ENCODE data around the gene KCTD10. TPM values are rescaled to one million over a fixed set of nuclear protein-coding genes. Genes with fewer than 3 reads are reported as not detected.

Gene KCTD10
- polyA plus RNA-seq, 2 of the 4 experiments (the other 2 are of a cell fraction), result 43.5 to 50.4 TPM

DNA sequence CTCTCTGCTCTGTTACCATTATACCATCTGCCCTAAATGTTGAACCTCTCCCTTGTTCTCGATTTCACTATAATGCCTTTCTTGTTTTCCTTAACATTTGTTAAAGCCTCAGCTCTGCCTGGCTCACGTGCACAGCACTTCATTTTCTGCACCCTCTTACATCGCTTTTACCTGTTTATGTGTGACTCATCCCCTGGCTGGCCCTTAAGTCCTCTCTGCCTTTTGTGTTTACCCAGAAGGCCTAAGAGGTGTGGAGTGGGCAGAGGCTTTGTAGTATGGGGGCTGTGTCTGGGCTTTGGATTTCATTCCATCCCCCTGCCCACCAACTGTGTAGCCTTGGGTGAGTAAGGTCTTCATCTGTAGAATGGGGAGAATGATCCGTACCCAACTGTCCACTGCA is 36.9 kb upstream of the KCTD10 start:
- Histone ChIP-seq H3K4me2 (no peak overlapping the region), H3K4me3 (no peak overlapping the region), H3K27ac (no peak overlapping the region), H3K9me3 (no peaks in the 10 kb centered on the region), H3K4me1 (no peaks in the 10 kb centered on the region)
- ChIA-PET POLR2A (no interaction called here), CTCF (interaction anchor here (4.1 kb wide), 1 partner anchor 261 kb away, joined by 20 read pairs; no protein-coding TSS in a partner anchor)
- no peak for FAIRE-seq
- no peak for ATAC-seq
- DNase-seq (ENCODE audit: low read depth in 1 of 2, low spot score in 1 of 2), result no peak
- 88% methylated on average over 4 of the region's 4 CpGs for WGBS (ENCODE audit: missing lambda C conversion rate)
- TF ChIP-seq RCOR1 (IDR thresholded peaks at IDR 0.05; ENCODE audit: low read depth, low read length), result no peak
- TF ChIP-seq, protein P1, sequence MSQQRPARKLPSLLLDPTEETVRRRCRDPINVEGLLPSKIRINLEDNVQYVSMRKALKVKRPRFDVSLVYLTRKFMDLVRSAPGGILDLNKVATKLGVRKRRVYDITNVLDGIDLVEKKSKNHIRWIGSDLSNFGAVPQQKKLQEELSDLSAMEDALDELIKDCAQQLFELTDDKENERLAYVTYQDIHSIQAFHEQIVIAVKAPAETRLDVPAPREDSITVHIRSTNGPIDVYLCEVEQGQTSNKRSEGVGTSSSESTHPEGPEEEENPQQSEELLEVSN (IDR thresholded peaks at IDR 0.05; ENCODE audit: borderline replicate concordance, low read depth), result no peak
- TF ChIP-seq NFE2L2 (conservative IDR thresholded peaks at IDR 0.05; ENCODE audit: low read length), result no peak
- TF ChIP-seq KDM1A (IDR thresholded peaks at IDR 0.05; ENCODE audit: low read depth), result no peak
- TF ChIP-seq HEYL (CRISPR knock-in tag; IDR thresholded peaks at IDR 0.05), result no peak
- TF ChIP-seq BHLHE40 (IDR thresholded peaks at IDR 0.05; ENCODE audit: low read depth, low read length), result no peak
- TF ChIP-seq, protein P2, sequence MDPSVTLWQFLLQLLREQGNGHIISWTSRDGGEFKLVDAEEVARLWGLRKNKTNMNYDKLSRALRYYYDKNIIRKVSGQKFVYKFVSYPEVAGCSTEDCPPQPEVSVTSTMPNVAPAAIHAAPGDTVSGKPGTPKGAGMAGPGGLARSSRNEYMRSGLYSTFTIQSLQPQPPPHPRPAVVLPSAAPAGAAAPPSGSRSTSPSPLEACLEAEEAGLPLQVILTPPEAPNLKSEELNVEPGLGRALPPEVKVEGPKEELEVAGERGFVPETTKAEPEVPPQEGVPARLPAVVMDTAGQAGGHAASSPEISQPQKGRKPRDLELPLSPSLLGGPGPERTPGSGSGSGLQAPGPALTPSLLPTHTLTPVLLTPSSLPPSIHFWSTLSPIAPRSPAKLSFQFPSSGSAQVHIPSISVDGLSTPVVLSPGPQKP (IDR thresholded peaks at IDR 0.05; ENCODE audit: low read depth, low read length), result no peak
- no peak for TF ChIP-seq FOSL2 (IDR thresholded peaks at IDR 0.05)
- no peak for TF ChIP-seq FOSL2 (CRISPR knock-in tag; IDR thresholded peaks at IDR 0.05)
- TF ChIP-seq RAD21 (conservative IDR thresholded peaks at IDR 0.05 in 1 of 2, IDR thresholded peaks at IDR 0.05 in 1 of 2), result no peak
- TF ChIP-seq, protein P3, sequence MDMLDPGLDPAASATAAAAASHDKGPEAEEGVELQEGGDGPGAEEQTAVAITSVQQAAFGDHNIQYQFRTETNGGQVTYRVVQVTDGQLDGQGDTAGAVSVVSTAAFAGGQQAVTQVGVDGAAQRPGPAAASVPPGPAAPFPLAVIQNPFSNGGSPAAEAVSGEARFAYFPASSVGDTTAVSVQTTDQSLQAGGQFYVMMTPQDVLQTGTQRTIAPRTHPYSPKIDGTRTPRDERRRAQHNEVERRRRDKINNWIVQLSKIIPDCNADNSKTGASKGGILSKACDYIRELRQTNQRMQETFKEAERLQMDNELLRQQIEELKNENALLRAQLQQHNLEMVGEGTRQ (IDR thresholded peaks at IDR 0.05), result no peak
- TF ChIP-seq RNF2 (IDR thresholded peaks at IDR 0.05; ENCODE audit: borderline replicate concordance, low read depth), result no peak
- no peak for TF ChIP-seq MAFK (IDR thresholded peaks at IDR 0.05; ENCODE audit: partially characterized antibody)
- no peak for TF ChIP-seq EHMT2 (IDR thresholded peaks at IDR 0.05; ENCODE audit: low read depth)

DNA sequence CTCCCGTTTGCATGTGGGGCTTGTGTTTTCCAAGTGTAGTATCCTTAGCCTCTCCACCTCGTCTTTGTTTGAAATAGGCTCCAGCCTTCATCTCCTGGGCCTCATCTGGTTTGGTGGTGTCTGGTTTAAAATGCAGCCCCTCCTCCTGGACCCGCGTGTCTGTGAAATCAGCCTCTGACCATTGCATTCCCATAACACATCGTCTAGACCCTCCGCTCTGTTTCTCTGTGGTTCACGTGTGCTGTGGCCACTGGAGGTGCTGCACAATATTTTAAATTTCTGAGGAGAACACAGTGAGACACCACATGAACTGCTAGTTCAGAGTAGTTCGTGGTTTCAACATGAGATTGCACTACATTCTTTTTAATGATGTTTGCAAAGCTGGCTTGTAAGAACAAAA is 36.0 kb upstream of the KCTD10 start:
- WGBS (ENCODE audit: missing lambda C conversion rate), result 84% methylated on average over 8 of the region's 8 CpGs
- POLR2A ChIA-PET, result no interaction called here

DNA sequence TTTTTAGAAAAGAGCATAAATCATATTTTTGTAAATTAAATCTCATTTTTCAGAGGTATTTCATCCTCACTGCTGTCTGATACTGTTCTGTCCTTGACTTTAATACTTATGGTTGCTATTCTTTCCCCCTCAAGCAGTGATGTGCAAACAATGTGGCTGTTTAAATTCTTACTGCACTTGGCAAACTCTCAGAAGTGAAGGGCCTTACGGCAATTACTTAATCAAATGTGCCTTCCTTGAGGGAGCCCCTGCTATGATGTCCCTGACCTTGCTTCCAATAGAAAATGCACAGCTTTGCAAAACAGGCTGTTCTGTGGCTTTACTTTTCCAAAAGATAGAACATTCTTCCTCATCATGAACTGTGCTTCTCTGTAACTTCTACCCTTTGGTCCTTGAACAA is 35.5 kb upstream of the KCTD10 start:
- Histone ChIP-seq H3K4me2 (no peak overlapping the region), H3K4me1 (no peaks in the 10 kb centered on the region), H3K27ac (no peak overlapping the region), H3K9me3 (no peaks in the 10 kb centered on the region), H3K4me3 (no peak overlapping the region)
- ChIA-PET POLR2A (no interaction called here), CTCF (interaction anchor here (0.5 to 4.1 kb wide), 3 partner anchors 10 to 919 kb away, joined by 3 to 20 read pairs (median 6); no protein-coding TSS in a partner anchor)
- no peak for DNase-seq (ENCODE audit: low read depth in 1 of 2, low spot score in 1 of 2)
- ATAC-seq, result no peak
- no peak for TF ChIP-seq KDM1A (IDR thresholded peaks at IDR 0.05; ENCODE audit: low read depth)
- no peak for TF ChIP-seq EHF (CRISPR knock-in tag; IDR thresholded peaks at IDR 0.05)
- no peak for TF ChIP-seq ZSCAN20 (CRISPR knock-in tag; IDR thresholded peaks at IDR 0.05)
- TF ChIP-seq PHF8 (IDR thresholded peaks at IDR 0.05; ENCODE audit: borderline replicate concordance, low read depth), result no peak
- no peak for TF ChIP-seq KDM5A (IDR thresholded peaks at IDR 0.05)
- TF ChIP-seq JUNB (IDR thresholded peaks at IDR 0.05), result no peak
- no peak for TF ChIP-seq CHD4 (IDR thresholded peaks at IDR 0.05; ENCODE audit: borderline replicate concordance)
- 96% methylated on average over 1 of the region's 1 CpG for WGBS (ENCODE audit: missing lambda C conversion rate)
- no peak for FAIRE-seq

More for the DNA sequence above, 36.0 kb upstream of the KCTD10 start:
- CTCF ChIA-PET, result interaction anchor here (1.8 to 4.1 kb wide), 2 partner anchors 10 to 262 kb away, joined by 6 to 20 read pairs; no protein-coding TSS in a partner anchor
- DNase-seq (ENCODE audit: low read depth in 1 of 2, low spot score in 1 of 2) (no peak), FAIRE-seq (no peak), ATAC-seq (0 out of 6 replicates have a peak, but pooled peaks of 1 of the 2 experiments have one; percentile 27)
- no peak overlapping the region for H3K27ac ChIP-seq
- TF ChIP-seq EHMT2 (IDR thresholded peaks at IDR 0.05; ENCODE audit: low read depth) (no peak), HOXB5 (CRISPR knock-in tag; IDR thresholded peaks at IDR 0.05) (no peak)
- no peak overlapping the region for H3K4me2 ChIP-seq
- no peak overlapping the region for H3K4me3 ChIP-seq
- no peaks in the 10 kb centered on the region for H3K4me1 ChIP-seq
- no peaks in the 10 kb centered on the region for H3K9me3 ChIP-seq

All from A549 (cell line).